ENCODE results near the gene IL13RA1.

IL13RA1 gene

DNA sequence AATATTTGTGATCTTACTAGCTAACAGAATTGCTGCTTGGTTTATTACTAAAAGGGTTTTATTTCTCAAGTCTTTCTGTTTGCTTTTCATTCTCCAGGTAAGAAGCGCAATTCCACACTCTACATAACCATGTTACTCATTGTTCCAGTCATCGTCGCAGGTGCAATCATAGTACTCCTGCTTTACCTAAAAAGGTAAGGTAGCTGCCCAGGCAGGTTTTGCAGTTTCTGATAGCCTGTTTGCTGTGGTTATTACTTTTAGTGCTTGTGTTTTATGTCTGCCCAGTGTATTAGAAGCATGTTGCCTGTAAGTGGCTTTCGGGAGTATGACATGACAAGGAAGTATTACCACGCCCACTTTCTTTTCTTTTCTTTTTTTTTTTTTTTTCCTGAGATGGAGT lies 46.4 kb downstream of the IL13RA1 start:
- in situ Hi-C loops (cut with HindIII; ENCODE audit: low pct_ligation_motif_present, low sequenced_read_pairs) = no loop called here

DNA sequence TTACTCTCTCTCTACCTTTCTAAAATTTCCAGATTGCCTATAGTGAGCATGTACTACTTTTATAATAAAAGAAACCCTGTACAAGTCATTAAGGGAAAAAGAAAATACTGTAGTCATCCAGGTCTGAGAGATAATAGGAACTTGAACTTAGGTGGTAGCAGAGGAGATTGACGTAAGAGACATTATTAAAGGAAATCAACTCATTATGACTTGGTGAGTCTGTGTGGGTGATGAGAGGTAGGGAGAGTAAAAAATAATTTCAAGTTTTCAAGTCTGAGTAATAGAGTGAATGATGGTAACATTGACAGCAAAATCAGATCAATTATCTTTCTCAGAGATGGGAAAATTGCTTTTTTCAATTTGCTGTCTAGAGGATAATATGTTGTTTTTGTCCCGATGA lies 52.2 kb downstream of the IL13RA1 start:
- Histone ChIP-seq H3K36me3 (replicated peaks) (no peaks in the 10 kb centered on the region), H3K27ac (no peak overlapping the region), H3K4me3 (ENCODE audit: low read depth, low read length) (no peak overlapping the region), H3K27me3 (replicated peaks) (no peaks in the 10 kb centered on the region)
- no peak for DNase-seq
- TF ChIP-seq, protein P1, sequence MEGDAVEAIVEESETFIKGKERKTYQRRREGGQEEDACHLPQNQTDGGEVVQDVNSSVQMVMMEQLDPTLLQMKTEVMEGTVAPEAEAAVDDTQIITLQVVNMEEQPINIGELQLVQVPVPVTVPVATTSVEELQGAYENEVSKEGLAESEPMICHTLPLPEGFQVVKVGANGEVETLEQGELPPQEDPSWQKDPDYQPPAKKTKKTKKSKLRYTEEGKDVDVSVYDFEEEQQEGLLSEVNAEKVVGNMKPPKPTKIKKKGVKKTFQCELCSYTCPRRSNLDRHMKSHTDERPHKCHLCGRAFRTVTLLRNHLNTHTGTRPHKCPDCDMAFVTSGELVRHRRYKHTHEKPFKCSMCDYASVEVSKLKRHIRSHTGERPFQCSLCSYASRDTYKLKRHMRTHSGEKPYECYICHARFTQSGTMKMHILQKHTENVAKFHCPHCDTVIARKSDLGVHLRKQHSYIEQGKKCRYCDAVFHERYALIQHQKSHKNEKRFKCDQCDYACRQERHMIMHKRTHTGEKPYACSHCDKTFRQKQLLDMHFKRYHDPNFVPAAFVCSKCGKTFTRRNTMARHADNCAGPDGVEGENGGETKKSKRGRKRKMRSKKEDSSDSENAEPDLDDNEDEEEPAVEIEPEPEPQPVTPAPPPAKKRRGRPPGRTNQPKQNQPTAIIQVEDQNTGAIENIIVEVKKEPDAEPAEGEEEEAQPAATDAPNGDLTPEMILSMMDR (IDR thresholded peaks at IDR 0.05; ENCODE audit: low read depth, low read length, missing control alignments) = no peak
- in situ Hi-C loops (cut with HindIII; ENCODE audit: low pct_ligation_motif_present, low sequenced_read_pairs) = no loop called here

More for the DNA sequence above, 46.4 kb downstream of the IL13RA1 start:
- Histone ChIP-seq H3K36me3 (replicated peaks) (no peaks in the 10 kb centered on the region), H3K4me3 (ENCODE audit: low read depth, low read length) (no peak overlapping the region), H3K27me3 (replicated peaks) (no peaks in the 10 kb centered on the region), H3K27ac (no peak overlapping the region)
- DNase-seq = no peak
- TF ChIP-seq, protein P1 (IDR thresholded peaks at IDR 0.05; ENCODE audit: low read depth, low read length, missing control alignments) = no peak

DNA sequence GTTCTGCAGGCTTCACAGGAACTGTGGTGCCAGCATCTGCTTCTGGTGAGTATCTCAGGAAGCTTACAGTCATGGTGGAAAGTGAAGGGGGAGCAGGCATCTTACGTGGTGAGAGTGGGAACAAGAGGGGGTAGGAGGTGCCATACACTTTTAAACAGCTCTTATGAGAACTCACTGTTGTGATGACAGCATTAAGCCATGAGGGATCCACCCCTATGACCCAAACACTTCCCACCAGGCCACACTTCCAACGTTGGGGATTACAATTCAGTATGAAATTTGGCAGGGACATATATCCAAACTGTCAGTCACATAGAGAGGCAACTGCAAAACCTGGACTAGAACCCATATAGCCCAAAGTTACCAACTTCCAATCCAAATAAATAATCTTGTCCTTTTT lies 53.1 kb downstream of the IL13RA1 start:
- in situ Hi-C loops (cut with HindIII; ENCODE audit: low pct_ligation_motif_present, low sequenced_read_pairs) = no loop called here
- Histone ChIP-seq H3K27me3 (replicated peaks) (no peaks in the 10 kb centered on the region), H3K27ac (no peak overlapping the region), H3K4me3 (ENCODE audit: low read depth, low read length) (no peak overlapping the region), H3K36me3 (replicated peaks) (no peaks in the 10 kb centered on the region)
- TF ChIP-seq, protein P1 (IDR thresholded peaks at IDR 0.05; ENCODE audit: low read depth, low read length, missing control alignments) = no peak
- DNase-seq = no peak

DNA sequence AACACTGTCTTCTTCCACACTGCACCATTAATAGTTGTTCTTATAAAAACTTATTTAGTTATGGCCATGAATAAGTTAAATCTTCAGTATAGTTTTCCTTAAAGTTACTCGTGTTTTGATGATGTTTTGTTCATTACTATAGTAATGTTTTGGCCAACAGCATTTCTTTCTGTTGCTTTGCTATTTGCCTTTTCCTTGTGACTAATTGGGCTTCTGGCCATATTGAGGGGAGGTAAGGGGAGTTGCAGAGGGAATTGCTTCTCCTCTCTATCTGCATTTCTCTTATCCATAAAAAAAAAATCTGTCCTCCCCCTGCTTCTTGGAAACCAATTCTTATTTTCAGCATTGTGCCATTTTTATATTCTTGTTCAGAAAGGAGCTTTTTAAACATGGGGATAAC lies 53.5 kb downstream of the IL13RA1 start:
- no peak overlapping the region for H3K27ac ChIP-seq
- H3K36me3 ChIP-seq (replicated peaks) = no peaks in the 10 kb centered on the region
- in situ Hi-C loops (cut with HindIII; ENCODE audit: low pct_ligation_motif_present, low sequenced_read_pairs) = no loop called here
- TF ChIP-seq, protein P1 (IDR thresholded peaks at IDR 0.05; ENCODE audit: low read depth, low read length, missing control alignments) = no peak
- no peak for DNase-seq
- no peaks in the 10 kb centered on the region for H3K27me3 ChIP-seq (replicated peaks)
- H3K4me3 ChIP-seq (ENCODE audit: low read depth, low read length) = no peak overlapping the region

DNA sequence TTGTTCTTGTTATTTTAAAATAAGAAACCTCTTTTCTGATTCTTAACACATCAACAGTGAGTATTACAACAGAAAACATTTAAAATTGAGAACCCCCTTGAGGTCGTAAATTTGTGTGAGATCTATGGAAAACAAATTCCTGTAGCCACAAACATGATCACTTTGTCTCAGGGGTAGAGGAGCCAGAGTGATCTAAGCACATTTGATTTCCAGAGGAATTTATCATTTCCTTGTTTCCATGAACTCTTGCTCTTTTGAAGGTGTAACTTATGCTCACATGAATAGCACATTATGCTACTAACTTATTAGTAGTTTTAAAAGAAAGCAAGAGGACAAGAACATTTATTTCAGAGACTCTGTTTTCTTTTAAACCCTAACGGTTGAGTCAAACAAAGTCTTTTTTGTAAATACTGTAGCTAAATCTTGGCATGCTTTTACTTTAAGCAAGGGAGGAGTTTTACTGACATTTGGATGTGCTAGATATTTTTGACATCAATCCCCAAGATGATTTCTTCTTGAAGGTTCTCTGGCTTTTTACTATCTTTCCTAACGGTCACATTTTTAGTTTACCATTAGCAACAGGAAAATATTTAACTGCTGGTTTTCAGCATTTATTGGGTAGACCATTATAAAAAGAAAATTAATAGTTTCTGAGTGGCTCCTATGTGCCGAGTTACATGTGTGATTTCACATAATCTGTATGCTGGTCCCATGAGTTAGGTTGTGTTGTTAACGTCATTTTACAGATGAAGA lies 68.3 kb downstream of the IL13RA1 start:
- no peak overlapping the region for H3K4me3 ChIP-seq (ENCODE audit: low read depth, low read length)
- no peaks in the 10 kb centered on the region for H3K36me3 ChIP-seq (replicated peaks)
- TF ChIP-seq, protein P1 (IDR thresholded peaks at IDR 0.05; ENCODE audit: low read depth, low read length, missing control alignments) = no peak
- no peak for DNase-seq
- no peak overlapping the region for H3K27ac ChIP-seq
- no peaks in the 10 kb centered on the region for H3K27me3 ChIP-seq (replicated peaks)
- in situ Hi-C loops (cut with HindIII; ENCODE audit: low pct_ligation_motif_present, low sequenced_read_pairs) = no loop called here

DNA sequence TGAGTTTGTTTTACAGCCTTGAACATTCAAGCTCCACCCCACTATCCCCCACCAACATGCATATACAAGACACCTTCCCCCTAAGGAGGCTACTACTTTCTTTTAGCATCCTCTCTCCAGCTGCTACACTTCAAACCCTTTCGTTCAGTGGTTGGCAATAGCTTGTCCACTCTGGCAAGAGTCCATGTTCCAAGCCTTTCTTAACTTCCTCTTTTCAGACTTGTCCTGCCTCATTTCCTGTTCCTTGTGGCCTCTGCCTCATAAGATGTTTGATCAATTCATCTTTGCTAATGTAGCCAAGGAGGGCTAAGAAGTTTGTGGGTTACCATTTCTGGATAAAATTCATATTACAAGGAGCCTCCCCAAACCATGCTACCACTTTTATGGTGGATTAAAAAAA lies 75.5 kb downstream of the IL13RA1 start:
- no peaks in the 10 kb centered on the region for H3K27me3 ChIP-seq (replicated peaks)
- no peaks in the 10 kb centered on the region for H3K36me3 ChIP-seq (replicated peaks)
- in situ Hi-C loops (cut with HindIII; ENCODE audit: low pct_ligation_motif_present, low sequenced_read_pairs) = no loop called here
- no peak for DNase-seq
- no peak overlapping the region for H3K4me3 ChIP-seq (ENCODE audit: low read depth, low read length)
- no peak overlapping the region for H3K27ac ChIP-seq
- TF ChIP-seq, protein P1 (IDR thresholded peaks at IDR 0.05; ENCODE audit: low read depth, low read length, missing control alignments) = no peak

Measured in brain microvascular endothelial cell (primary cell).